Ishikawa (cell line): Measurements from ENCODE around the gene TMPRSS11E.

Experiments
- CEBPB ChIP-seq: IDR thresholded peaks from 2 replicates; pipeline ENCODE4 v1.6.1; 2012
- CREB1 ChIP-seq: IDR thresholded peaks from 2 replicates; pipeline ENCODE4 v1.6.1; 2012; ENCODE audit warnings: low read depth
- EGR1 ChIP-seq: IDR thresholded peaks from 2 replicates; pipeline ENCODE4 v1.6.1; 2012
- EP300 ChIP-seq: IDR thresholded peaks from 2 replicates; pipeline ENCODE4 v1.6.1; 2012; ENCODE audit warnings: borderline replicate concordance
- FOXM1 ChIP-seq: IDR thresholded peaks from 2 replicates; pipeline ENCODE4 v1.6.1; 2012; ENCODE audit warnings: low read depth, borderline replicate concordance
- NFIC ChIP-seq: IDR thresholded peaks from 2 replicates; pipeline ENCODE4 v1.6.1; 2012
- RAD21 ChIP-seq: IDR thresholded peaks from 2 replicates; pipeline ENCODE4 v1.6.1; 2012; ENCODE audit warnings: low read depth
- REST ChIP-seq: IDR thresholded peaks from 2 replicates; pipeline ENCODE4 v1.6.1; 2012; ENCODE audit warnings: low read depth, mild to moderate bottlenecking
- TAF1 ChIP-seq: IDR thresholded peaks from 2 replicates; pipeline ENCODE4 v1.6.1; 2012; ENCODE audit warnings: low read depth, mild to moderate bottlenecking
- TCF12 ChIP-seq: IDR thresholded peaks from 2 replicates; pipeline ENCODE4 v1.6.1; 2012; ENCODE audit warnings: low read depth
- TEAD4 ChIP-seq: IDR thresholded peaks from 2 replicates; pipeline ENCODE4 v1.6.1; 2012
- USF1 ChIP-seq: IDR thresholded peaks from 2 replicates; pipeline ENCODE4 v1.6.1; 2012
- YY1 ChIP-seq: IDR thresholded peaks from 2 replicates; pipeline ENCODE4 v1.6.1; 2012; ENCODE audit warnings: low read depth
- ZBTB7A ChIP-seq: IDR thresholded peaks from 2 replicates; pipeline ENCODE4 v1.6.1; 2012; ENCODE audit warnings: low read depth
- TF ChIP-seq, protein P1 (sequence below): IDR thresholded peaks from 2 replicates; pipeline ENCODE4 v1.6.1; 2012

Gene TMPRSS11E

GRCh38 chr4:68416591-68416990, 30.7 kb upstream of the TMPRSS11E start:
- TF ChIP-seq NFIC (no peak), CEBPB (no peak)

DNA sequence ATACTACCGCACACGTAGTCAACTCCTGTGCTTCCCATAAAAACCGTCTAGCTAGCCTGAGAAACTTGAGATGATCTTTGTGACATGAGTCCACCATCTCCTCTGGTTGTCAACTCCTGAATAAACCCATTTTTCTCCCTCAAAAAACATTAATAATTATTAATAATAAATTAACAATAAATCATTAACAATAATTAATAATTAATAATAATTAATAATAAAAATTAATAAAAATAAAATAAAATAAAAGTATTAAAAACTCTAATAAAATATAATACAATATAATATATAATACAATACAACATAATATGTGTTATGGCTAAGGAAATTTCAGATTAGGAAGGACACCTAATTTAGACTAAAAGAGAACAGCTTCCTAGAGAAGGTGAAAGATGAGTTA, 20.7 kb upstream of the TMPRSS11E start:
- TF ChIP-seq USF1, result no peak
- TF ChIP-seq TCF12, result no peak
- no peak for TF ChIP-seq TAF1
- no peak for TF ChIP-seq FOXM1
- TF ChIP-seq REST, result no peak
- TF ChIP-seq NFIC, result no peak

GRCh38 chr4:68430337-68430736, 16.9 kb upstream of the TMPRSS11E start:
- TF ChIP-seq EP300, result no peak

DNA sequence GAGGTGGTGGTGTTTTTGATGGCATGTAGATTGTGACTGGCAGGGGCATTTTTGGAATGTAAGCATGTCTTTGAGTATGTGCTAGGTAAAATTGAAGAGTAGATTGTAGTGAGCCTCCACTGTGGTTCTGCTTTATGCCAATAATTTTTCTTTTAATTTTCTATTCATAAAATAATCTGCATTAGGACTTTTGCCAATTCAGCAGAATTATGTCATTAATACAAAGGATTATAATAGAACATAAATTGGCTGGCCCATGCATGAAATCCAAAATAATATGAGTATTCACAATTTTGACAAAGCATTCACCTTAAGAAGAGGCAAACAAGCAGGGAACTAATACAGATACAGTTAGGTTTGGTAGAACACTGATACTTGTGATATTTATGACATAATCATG, 14.9 kb upstream of the TMPRSS11E start:
- TF ChIP-seq FOXM1 (no peak), EP300 (no peak), CREB1 (no peak), TCF12 (no peak), CEBPB (no peak), ZBTB7A (no peak), TAF1 (no peak), USF1 (no peak), YY1 (no peak), EGR1 (no peak), NFIC (no peak), REST (no peak), RAD21 (no peak), TEAD4 (no peak)
- TF ChIP-seq, protein P1, sequence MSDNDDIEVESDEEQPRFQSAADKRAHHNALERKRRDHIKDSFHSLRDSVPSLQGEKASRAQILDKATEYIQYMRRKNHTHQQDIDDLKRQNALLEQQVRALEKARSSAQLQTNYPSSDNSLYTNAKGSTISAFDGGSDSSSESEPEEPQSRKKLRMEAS, result no peak

- TF ChIP-seq REST (no peak), CEBPB (no peak), NFIC (no peak)
Observed at GRCh38 chr4:68433582-68433981, 13.7 kb upstream of the TMPRSS11E start.

DNA sequence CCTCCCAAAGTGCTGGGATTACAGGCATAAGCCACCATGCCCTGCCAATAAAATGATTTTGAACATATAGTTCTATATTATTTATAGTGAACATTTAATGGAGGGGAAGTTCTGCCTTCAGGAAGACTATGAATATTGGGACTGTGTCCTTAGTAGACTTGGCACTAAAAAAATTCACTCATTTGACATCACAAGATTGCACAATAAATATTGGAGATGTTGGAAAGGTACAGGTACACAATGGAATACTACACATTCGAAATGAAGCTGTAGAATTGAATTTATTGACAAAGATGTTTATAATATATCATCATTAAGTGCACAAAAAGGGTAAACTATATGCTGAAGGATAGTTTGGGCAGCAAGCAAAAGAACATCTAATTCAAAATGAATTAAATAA, 13.0 kb upstream of the TMPRSS11E start:
- TF ChIP-seq TEAD4, result no peak
- TF ChIP-seq YY1, result no peak
- no peak for TF ChIP-seq NFIC
- no peak for TF ChIP-seq CEBPB
- no peak for TF ChIP-seq REST
- TF ChIP-seq, protein P1, result no peak
- no peak for TF ChIP-seq USF1
- no peak for TF ChIP-seq EP300
- TF ChIP-seq CREB1, result no peak
